ENCODE results near the gene S100A14. TPM values are rescaled to one million over a fixed set of nuclear protein-coding genes. Genes with fewer than 3 reads are reported as not detected.

S100A14 gene
- total and polyA plus RNA-seq, 4 donors: 1.7 to 4.4 (median 3.3) TPM

- no peak for DNase-seq (ENCODE audit: low spot score)
- Histone ChIP-seq H3K4me3 (ENCODE audit: low read depth in 1 of 3, low read length in 3 of 3) (no peak overlapping the region), H3K9ac (ENCODE audit: low read depth in 1 of 2, low read length in 2 of 2) (no peak overlapping the region), H3K4me1 (ENCODE audit: control insufficient read depth in 4 of 4, insufficient read depth in 4 of 4, low read length in 3 of 4) (peaks cover 0 to 7% (median 3%) of the 10 kb centered on the region in 4 donors), H3K9me3 (ENCODE audit: control insufficient read depth in 4 of 4, low read length in 3 of 4) (no peaks in the 10 kb centered on the region), H3K27ac (ENCODE audit: low read depth in 1 of 2, low read length in 2 of 2) (no peak overlapping the region), H3K36me3 (ENCODE audit: control insufficient read depth in 4 of 4, insufficient read depth in 3 of 4, low read depth in 1 of 4, low read length in 3 of 4) (no peaks in the 10 kb centered on the region), H3K27me3 (ENCODE audit: control insufficient read depth in 4 of 4, insufficient read depth in 4 of 4, low read length in 3 of 4) (no peaks in the 10 kb centered on the region)
- 69% methylated on average over 3 of the region's 3 CpGs for whole genome bisulfite sequencing
- TF ChIP-seq REST (IDR thresholded peaks at IDR 0.05): no peak
- TF ChIP-seq RAD21 (IDR thresholded peaks at IDR 0.05): no peak
- no peak for TF ChIP-seq ATF3 (IDR thresholded peaks at IDR 0.05)
- no peak for TF ChIP-seq CTCF (IDR thresholded peaks at IDR 0.05; ENCODE audit: low read depth, low read length, missing input control)
- TF ChIP-seq MAX (IDR thresholded peaks at IDR 0.05): no peak
- TF ChIP-seq FOXA1 (IDR thresholded peaks at IDR 0.05): no peak
- no peak for TF ChIP-seq NR2F2 (IDR thresholded peaks at IDR 0.05)
- no peak for TF ChIP-seq JUND (IDR thresholded peaks at IDR 0.05)
- no peak for TF ChIP-seq HNF4G (IDR thresholded peaks at IDR 0.05)
- no peak for TF ChIP-seq ZBTB33 (IDR thresholded peaks at IDR 0.05)
- TF ChIP-seq RXRA (IDR thresholded peaks at IDR 0.05): no peak
- no peak for TF ChIP-seq GABPA (IDR thresholded peaks at IDR 0.05 in 1 of 2, conservative IDR thresholded peaks at IDR 0.05 in 1 of 2)
- TF ChIP-seq HNF4A (conservative IDR thresholded peaks at IDR 0.05): no peak
- no peak for TF ChIP-seq EGR1 (IDR thresholded peaks at IDR 0.05; ENCODE audit: low read depth in 2 of 2)
- no peak for TF ChIP-seq SP1 (IDR thresholded peaks at IDR 0.05)
- TF ChIP-seq TAF1 (conservative IDR thresholded peaks at IDR 0.05): no peak
- TF ChIP-seq FOXA2 (IDR thresholded peaks at IDR 0.05): no peak
- TF ChIP-seq YY1 (IDR thresholded peaks at IDR 0.05): no peak
Observed at GRCh38 chr1:153573351-153573750, 42.8 kb downstream of the S100A14 start.
